HEK293 (cell line): ENCODE measurements around the gene TMEM271.

Source experiments
- CTCF ChIA-PET: fragments of 350-600 bp; formaldehyde crosslinking; extraction: SDS; loops from one replicate; lab custom pipeline; 2021; ENCODE audit warnings: antibody characterized with exemption; lab: Yijun Ruan, JAX
- POLR2A ChIA-PET: fragments of 300-600 bp; formaldehyde crosslinking; extraction: SDS; loops from one replicate; lab custom pipeline; 2020; ENCODE audit warnings: antibody characterized with exemption, inconsistent platforms; lab: Yijun Ruan, JAX
- H3K27ac ChIP-seq: fragments of 200-500 bp; sonication (Bioruptor generic); 2 replicates; pipeline ENCODE4 v1.5.1; 2014; ENCODE audit warnings: low read depth, low read length, control low read depth, inconsistent platforms; ENCODE audit errors: extremely low read depth
- H3K36me3 ChIP-seq, 2 experiments: fragments of 200-500 bp in 1 of 2; sonication (Bioruptor generic) in 1 of 2; 1 replicate in 1 of 2; 2 replicates in 1 of 2; pipeline ENCODE4 v1.5.1; 2014 to 2017; ENCODE audit warnings: inconsistent platforms in 2 of 2, low read length in 2 of 2; ENCODE audit not compliant: control insufficient read depth in 2 of 2, insufficient read depth in 1 of 2
- H3K4me1 ChIP-seq: fragments of 200-500 bp; sonication (Bioruptor generic); 2 replicates; pipeline ENCODE4 v1.5.1; 2014; ENCODE audit warnings: mild to moderate bottlenecking, low read length, inconsistent platforms; ENCODE audit not compliant: control insufficient read depth, insufficient read depth
- H3K4me3 ChIP-seq: 2 replicates; pipeline ENCODE4 v1.5.1; 2011; ENCODE audit warnings: low read depth, mild to moderate bottlenecking, control low read depth, low read length, moderate library complexity
- H3K9me3 ChIP-seq: fragments of 200-500 bp; sonication (Bioruptor generic); 2 replicates; pipeline ENCODE4 v1.5.1; 2014; ENCODE audit warnings: low read depth, low read length, inconsistent platforms; ENCODE audit not compliant: control insufficient read depth, insufficient read depth
- FEZF1 ChIP-seq: fragments of 450-650 bp; formaldehyde crosslinking; IDR thresholded peaks from 2 replicates; pipeline ENCODE4 v1.5.1; 2016; ENCODE audit warnings: missing biosample characterization, missing genetic modification characterization
- GLI4 ChIP-seq: fragments of 450-650 bp; formaldehyde crosslinking; IDR thresholded peaks from 2 replicates; pipeline ENCODE4 v1.5.1; 2016; ENCODE audit warnings: missing biosample characterization, missing genetic modification characterization
- INSM2 ChIP-seq: fragments of 450-650 bp; formaldehyde crosslinking; IDR thresholded peaks from 2 replicates; pipeline ENCODE4 v1.5.1; 2016; ENCODE audit warnings: missing biosample characterization, missing genetic modification characterization
- KLF8 ChIP-seq: fragments of 450-650 bp; formaldehyde crosslinking; IDR thresholded peaks from 2 replicates; pipeline ENCODE4 v1.5.1; 2016; ENCODE audit warnings: missing biosample characterization, missing genetic modification characterization
- TSHZ1 ChIP-seq: fragments of 450-650 bp; formaldehyde crosslinking; IDR thresholded peaks from 2 replicates; pipeline ENCODE4 v1.5.1; 2016; ENCODE audit warnings: missing biosample characterization, missing genetic modification characterization, borderline replicate concordance
- YY2 ChIP-seq: fragments of 450-650 bp; formaldehyde crosslinking; IDR thresholded peaks from 2 replicates; pipeline ENCODE4 v1.5.1; 2016; ENCODE audit warnings: missing biosample characterization, missing genetic modification characterization
- ZNF175 ChIP-seq: fragments of 450-650 bp; formaldehyde crosslinking; IDR thresholded peaks from 2 replicates; pipeline ENCODE4 v1.5.1; 2016; ENCODE audit warnings: missing biosample characterization, missing genetic modification characterization
- ZNF223 ChIP-seq: fragments of 450-650 bp; formaldehyde crosslinking; IDR thresholded peaks from 2 replicates; pipeline ENCODE4 v1.5.1; 2016; ENCODE audit warnings: missing biosample characterization, missing genetic modification characterization
- ZNF23 ChIP-seq: fragments of 450-650 bp; formaldehyde crosslinking; IDR thresholded peaks from 2 replicates; pipeline ENCODE4 v1.5.1; 2016; ENCODE audit warnings: missing biosample characterization, missing genetic modification characterization, borderline replicate concordance
- ZNF292 ChIP-seq: fragments of 450-650 bp; formaldehyde crosslinking; IDR thresholded peaks from 2 replicates; pipeline ENCODE4 v1.5.1; 2016; ENCODE audit warnings: low read depth, missing biosample characterization, missing genetic modification characterization, borderline replicate concordance
- ZNF37A ChIP-seq: fragments of 450-650 bp; IDR thresholded peaks from 2 replicates; pipeline ENCODE4 v1.5.1; 2018; ENCODE audit warnings: missing biosample characterization, missing genetic modification characterization
- ZNF391 ChIP-seq: fragments of 450-650 bp; formaldehyde crosslinking; IDR thresholded peaks from 2 replicates; pipeline ENCODE4 v1.5.1; 2016; ENCODE audit warnings: low read depth, missing biosample characterization, missing genetic modification characterization, borderline replicate concordance
- ZNF416 ChIP-seq: fragments of 450-650 bp; formaldehyde crosslinking; IDR thresholded peaks from 2 replicates; pipeline ENCODE4 v1.5.1; 2016; ENCODE audit warnings: missing biosample characterization, missing genetic modification characterization
- ZNF433 ChIP-seq: fragments of 450-650 bp; formaldehyde crosslinking; IDR thresholded peaks from 2 replicates; pipeline ENCODE4 v1.5.1; 2016; ENCODE audit warnings: missing biosample characterization, missing genetic modification characterization, low read depth
- ZNF621 ChIP-seq: fragments of 450-650 bp; formaldehyde crosslinking; IDR thresholded peaks from 2 replicates; pipeline ENCODE4 v1.5.1; 2017; ENCODE audit warnings: missing biosample characterization, missing genetic modification characterization
- ZNF747 ChIP-seq: fragments of 450-650 bp; formaldehyde crosslinking; IDR thresholded peaks from 2 replicates; pipeline ENCODE4 v1.5.1; 2016; ENCODE audit warnings: missing biosample characterization, missing genetic modification characterization
- ZNF791 ChIP-seq: fragments of 450-650 bp; formaldehyde crosslinking; IDR thresholded peaks from 2 replicates; pipeline ENCODE4 v1.5.1; 2016; ENCODE audit warnings: missing biosample characterization, missing genetic modification characterization
- TF ChIP-seq, protein P1 (sequence below): fragments of 450-650 bp; formaldehyde crosslinking; IDR thresholded peaks from 2 replicates; pipeline ENCODE4 v1.5.1; 2016; ENCODE audit warnings: missing biosample characterization, missing genetic modification characterization
- TF ChIP-seq, protein P2 (sequence below): fragments of 450-650 bp; formaldehyde crosslinking; IDR thresholded peaks from 2 replicates; pipeline ENCODE4 v1.5.1; 2016; ENCODE audit warnings: missing biosample characterization, missing genetic modification characterization
- TF ChIP-seq, protein P3 (sequence below): fragments of 450-650 bp; formaldehyde crosslinking; conservative IDR thresholded peaks from 2 replicates; pipeline ENCODE4 v1.5.1; 2016; ENCODE audit warnings: low read depth, missing biosample characterization, missing genetic modification characterization

Gene TMEM271

DNA sequence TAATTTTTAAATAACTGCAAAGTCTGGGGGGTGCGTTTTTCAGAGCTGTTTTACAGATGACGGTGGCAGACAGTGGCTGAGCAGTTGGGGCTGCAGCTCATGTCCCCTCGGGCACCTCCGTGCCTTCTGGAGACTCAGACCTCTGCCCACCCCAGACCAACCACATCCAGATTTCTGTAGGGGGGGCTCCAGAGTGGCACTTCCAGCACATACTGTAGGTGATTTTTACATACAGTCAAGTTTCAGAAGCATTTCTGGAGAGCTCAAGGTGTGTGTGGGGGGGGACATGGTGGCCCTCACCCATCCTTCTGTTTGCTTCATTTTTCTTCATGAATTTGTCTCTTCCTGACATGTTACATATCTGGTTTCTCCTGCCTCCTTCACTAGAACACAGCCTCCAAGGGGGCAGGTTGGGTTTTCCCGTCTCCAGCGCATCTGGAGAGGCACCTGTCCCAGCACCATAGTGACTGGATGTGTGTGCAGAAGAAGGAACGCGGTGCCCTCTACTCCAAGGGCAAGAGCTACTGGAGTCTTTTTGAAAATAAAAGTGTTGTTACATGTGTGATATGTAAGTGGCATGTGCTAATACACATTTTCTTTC, 37.5 kb downstream of the TMEM271 start:
- Histone ChIP-seq H3K36me3 (peaks cover 0 to 46% of the 10 kb centered on the region in 2 experiments; a peak in 1 of 3 replicates), H3K4me1 (no peaks in the 10 kb centered on the region), H3K4me3 (no peak overlapping the region), H3K27ac (no peak overlapping the region), H3K9me3 (no peaks in the 10 kb centered on the region)
- ChIA-PET CTCF (no interaction called here), POLR2A (interaction anchor here (0.6 kb wide), 1 partner anchor 80 kb away, joined by 5 read pairs; no protein-coding TSS in a partner anchor)
- TF ChIP-seq ZNF791, result no peak
- TF ChIP-seq, protein P1, sequence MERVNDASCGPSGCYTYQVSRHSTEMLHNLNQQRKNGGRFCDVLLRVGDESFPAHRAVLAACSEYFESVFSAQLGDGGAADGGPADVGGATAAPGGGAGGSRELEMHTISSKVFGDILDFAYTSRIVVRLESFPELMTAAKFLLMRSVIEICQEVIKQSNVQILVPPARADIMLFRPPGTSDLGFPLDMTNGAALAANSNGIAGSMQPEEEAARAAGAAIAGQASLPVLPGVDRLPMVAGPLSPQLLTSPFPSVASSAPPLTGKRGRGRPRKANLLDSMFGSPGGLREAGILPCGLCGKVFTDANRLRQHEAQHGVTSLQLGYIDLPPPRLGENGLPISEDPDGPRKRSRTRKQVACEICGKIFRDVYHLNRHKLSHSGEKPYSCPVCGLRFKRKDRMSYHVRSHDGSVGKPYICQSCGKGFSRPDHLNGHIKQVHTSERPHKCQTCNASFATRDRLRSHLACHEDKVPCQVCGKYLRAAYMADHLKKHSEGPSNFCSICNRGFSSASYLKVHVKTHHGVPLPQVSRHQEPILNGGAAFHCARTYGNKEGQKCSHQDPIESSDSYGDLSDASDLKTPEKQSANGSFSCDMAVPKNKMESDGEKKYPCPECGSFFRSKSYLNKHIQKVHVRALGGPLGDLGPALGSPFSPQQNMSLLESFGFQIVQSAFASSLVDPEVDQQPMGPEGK (tag by site-specific recombination), result no peak
- TF ChIP-seq ZNF37A, result no peak
- TF ChIP-seq ZNF175 (tag by site-specific recombination), result no peak
- no peak for TF ChIP-seq KLF8 (tag by site-specific recombination)
- no peak for TF ChIP-seq ZNF433 (tag by site-specific recombination)
- TF ChIP-seq ZNF223 (tag by site-specific recombination), result no peak
- TF ChIP-seq ZNF391 (tag by site-specific recombination), result no peak
- TF ChIP-seq FEZF1 (tag by site-specific recombination), result no peak
- no peak for TF ChIP-seq INSM2
- TF ChIP-seq ZNF23 (tag by site-specific recombination), result no peak
- TF ChIP-seq, protein P2, sequence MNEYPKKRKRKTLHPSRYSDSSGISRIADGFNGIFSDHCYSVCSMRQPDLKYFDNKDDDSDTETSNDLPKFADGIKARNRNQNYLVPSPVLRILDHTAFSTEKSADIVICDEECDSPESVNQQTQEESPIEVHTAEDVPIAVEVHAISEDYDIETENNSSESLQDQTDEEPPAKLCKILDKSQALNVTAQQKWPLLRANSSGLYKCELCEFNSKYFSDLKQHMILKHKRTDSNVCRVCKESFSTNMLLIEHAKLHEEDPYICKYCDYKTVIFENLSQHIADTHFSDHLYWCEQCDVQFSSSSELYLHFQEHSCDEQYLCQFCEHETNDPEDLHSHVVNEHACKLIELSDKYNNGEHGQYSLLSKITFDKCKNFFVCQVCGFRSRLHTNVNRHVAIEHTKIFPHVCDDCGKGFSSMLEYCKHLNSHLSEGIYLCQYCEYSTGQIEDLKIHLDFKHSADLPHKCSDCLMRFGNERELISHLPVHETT, result no peak
- TF ChIP-seq ZNF747 (tag by site-specific recombination), result no peak
- TF ChIP-seq ZNF621 (tag by site-specific recombination), result no peak
- TF ChIP-seq ZNF292 (tag by site-specific recombination), result no peak
- no peak for TF ChIP-seq ZNF416
- TF ChIP-seq YY2 (tag by site-specific recombination), result no peak
- TF ChIP-seq, protein P3, sequence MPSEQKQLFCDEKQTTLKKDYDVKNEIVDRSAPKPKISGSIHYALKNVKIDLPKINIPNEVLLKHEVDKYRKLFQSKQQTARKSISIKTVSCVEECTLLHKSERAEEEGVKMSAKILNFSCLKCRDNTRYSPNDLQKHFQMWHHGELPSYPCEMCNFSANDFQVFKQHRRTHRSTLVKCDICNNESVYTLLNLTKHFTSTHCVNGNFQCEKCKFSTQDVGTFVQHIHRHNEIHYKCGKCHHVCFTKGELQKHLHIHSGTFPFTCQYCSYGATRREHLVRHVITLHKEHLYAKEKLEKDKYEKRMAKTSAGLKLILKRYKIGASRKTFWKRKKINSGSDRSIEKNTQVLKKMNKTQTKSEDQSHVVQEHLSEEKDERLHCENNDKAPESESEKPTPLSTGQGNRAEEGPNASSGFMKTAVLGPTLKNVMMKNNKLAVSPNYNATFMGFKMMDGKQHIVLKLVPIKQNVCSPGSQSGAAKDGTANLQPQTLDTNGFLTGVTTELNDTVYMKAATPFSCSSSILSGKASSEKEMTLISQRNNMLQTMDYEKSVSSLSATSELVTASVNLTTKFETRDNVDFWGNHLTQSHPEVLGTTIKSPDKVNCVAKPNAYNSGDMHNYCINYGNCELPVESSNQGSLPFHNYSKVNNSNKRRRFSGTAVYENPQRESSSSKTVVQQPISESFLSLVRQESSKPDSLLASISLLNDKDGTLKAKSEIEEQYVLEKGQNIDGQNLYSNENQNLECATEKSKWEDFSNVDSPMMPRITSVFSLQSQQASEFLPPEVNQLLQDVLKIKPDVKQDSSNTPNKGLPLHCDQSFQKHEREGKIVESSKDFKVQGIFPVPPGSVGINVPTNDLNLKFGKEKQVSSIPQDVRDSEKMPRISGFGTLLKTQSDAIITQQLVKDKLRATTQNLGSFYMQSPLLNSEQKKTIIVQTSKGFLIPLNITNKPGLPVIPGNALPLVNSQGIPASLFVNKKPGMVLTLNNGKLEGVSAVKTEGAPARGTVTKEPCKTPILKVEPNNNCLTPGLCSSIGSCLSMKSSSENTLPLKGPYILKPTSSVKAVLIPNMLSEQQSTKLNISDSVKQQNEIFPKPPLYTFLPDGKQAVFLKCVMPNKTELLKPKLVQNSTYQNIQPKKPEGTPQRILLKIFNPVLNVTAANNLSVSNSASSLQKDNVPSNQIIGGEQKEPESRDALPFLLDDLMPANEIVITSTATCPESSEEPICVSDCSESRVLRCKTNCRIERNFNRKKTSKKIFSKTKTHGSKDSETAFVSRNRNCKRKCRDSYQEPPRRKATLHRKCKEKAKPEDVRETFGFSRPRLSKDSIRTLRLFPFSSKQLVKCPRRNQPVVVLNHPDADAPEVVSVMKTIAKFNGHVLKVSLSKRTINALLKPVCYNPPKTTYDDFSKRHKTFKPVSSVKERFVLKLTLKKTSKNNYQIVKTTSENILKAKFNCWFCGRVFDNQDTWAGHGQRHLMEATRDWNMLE (tag by site-specific recombination), result no peak
- TF ChIP-seq TSHZ1, result no peak
- TF ChIP-seq GLI4, result no peak
